GM21423 (cell line): ENCODE results near the gene VSIG2.

Source experiments
- ATAC-seq: cut with Tn5 transposase; IDR thresholded peaks from one replicate; pipeline ENCODE4 v1.9.1; 2021; ENCODE audit warnings: mild to moderate bottlenecking, moderate library complexity; ENCODE audit not compliant: unreplicated experiment

The VSIG2 gene

GRCh38 chr11:124763156-124763947 lies 11.3 kb upstream of the VSIG2 start:
- ATAC-seq: no peak

- peak; percentile 4 for ATAC-seq
Observed at GRCh38 chr11:124762624-124763155, 10.6 kb upstream of the VSIG2 start.

GRCh38 chr11:124762105-124762623 lies 10.1 kb upstream of the VSIG2 start, which contains the start of gene ESAM:
ESAM (minus strand) TSS chr11:124762290; CDS start chr11:124762154, 136 bp downstream.
- peak; percentile 54 for ATAC-seq

- ATAC-seq: no peak
Observed at GRCh38 chr11:124761301-124762104, 9.4 kb upstream of the VSIG2 start.

GRCh38 chr11:124760806-124761205 lies 8.8 kb upstream of the VSIG2 start:
- ATAC-seq: no peak

GRCh38 chr11:124760205-124760652 lies 8.2 kb upstream of the VSIG2 start:
- ATAC-seq: no peak

GRCh38 chr11:124759266-124760204 lies 7.5 kb upstream of the VSIG2 start:
- no peak for ATAC-seq

GRCh38 chr11:124758355-124759265 lies 6.6 kb upstream of the VSIG2 start:
- peak; percentile 52 for ATAC-seq

- ATAC-seq: no peak
Observed at GRCh38 chr11:124757320-124757719, 5.3 kb upstream of the VSIG2 start.

- no peak for ATAC-seq
Observed at GRCh38 chr11:124756753-124757227, 4.7 kb upstream of the VSIG2 start.

GRCh38 chr11:124756033-124756752 lies 4.1 kb upstream of the VSIG2 start:
- no peak for ATAC-seq

- no peak for ATAC-seq
Observed at GRCh38 chr11:124754710-124755109, 2.7 kb upstream of the VSIG2 start.

GRCh38 chr11:124754309-124754708 lies 2.3 kb upstream of the VSIG2 start:
- no peak for ATAC-seq

- no peak for ATAC-seq
Observed at GRCh38 chr11:124753624-124754023, 1.6 kb upstream of the VSIG2 start.

- no peak for ATAC-seq
Observed at GRCh38 chr11:124753205-124753604, 1.1 kb upstream of the VSIG2 start.

GRCh38 chr11:124752471-124753102 lies 532 bp upstream of the VSIG2 start:
- no peak for ATAC-seq

- ATAC-seq: no peak
Observed at GRCh38 chr11:124751391-124751740, 689 bp downstream of the VSIG2 start.

GRCh38 chr11:124749912-124750311 lies 2.1 kb downstream of the VSIG2 start:
- no peak for ATAC-seq
